Measurements from ENCODE around the gene RABGAP1. TPM values are rescaled to one million over a fixed set of nuclear protein-coding genes. Genes with fewer than 3 reads are reported as not detected.

The RABGAP1 gene
- total RNA-seq, 2 donors from 2014 or later, result 38.0 to 40.8 TPM

- DNase-seq, result no peak
- intact Hi-C loops (cut with DNase I), result no loop called here
- peak in 1 of 2 donors; percentile 34 for ATAC-seq
Observed at GRCh38 chr9:122941582-122942234, 888 bp downstream of the RABGAP1 start.

- ATAC-seq, result no peak
- intact Hi-C loops (cut with DNase I), result no loop called here
- DNase-seq, result no peak
Observed at GRCh38 chr9:122944960-122945888, 4.4 kb downstream of the RABGAP1 start.

GRCh38 chr9:122946461-122947005 is 5.7 kb downstream of the RABGAP1 start:
- ATAC-seq (no peak), DNase-seq (no peak)
- intact Hi-C loops (cut with DNase I), result no loop called here

GRCh38 chr9:122948313-122948712 is 7.5 kb downstream of the RABGAP1 start:
- ATAC-seq, result no peak
- intact Hi-C loops (cut with DNase I), result no loop called here
- no peak for DNase-seq

- DNase-seq, result no peak
- no peak for ATAC-seq
- intact Hi-C loops (cut with DNase I), result no loop called here
Observed at GRCh38 chr9:122949696-122950095, 8.9 kb downstream of the RABGAP1 start.

GRCh38 chr9:122950263-122950662 is 9.4 kb downstream of the RABGAP1 start:
- DNase-seq (no peak), ATAC-seq (no peak)
- intact Hi-C loops (cut with DNase I), result no loop called here

- intact Hi-C loops (cut with DNase I), result no loop called here
- ATAC-seq (no peak), DNase-seq (no peak)
Observed at GRCh38 chr9:122951056-122951455, 10.2 kb downstream of the RABGAP1 start.

- peak in 1 of 2 donors; percentile 84 for ATAC-seq
- DNase-seq, result no peak
- intact Hi-C loops (cut with DNase I), result no loop called here
Observed at GRCh38 chr9:122954253-122954691, 13.5 kb downstream of the RABGAP1 start.

GRCh38 chr9:122955961-122956360 is 15.1 kb downstream of the RABGAP1 start:
- intact Hi-C loops (cut with DNase I), result no loop called here
- no peak for DNase-seq
- ATAC-seq, result no peak

- ATAC-seq (no peak), DNase-seq (no peak)
- intact Hi-C loops (cut with DNase I), result no loop called here
Observed at GRCh38 chr9:122961139-122961538, 20.3 kb downstream of the RABGAP1 start.

- intact Hi-C loops (cut with DNase I), result no loop called here
- no peak for DNase-seq
Observed at GRCh38 chr9:122975196-122975595, 34.4 kb downstream of the RABGAP1 start.

GRCh38 chr9:122978601-122979000 is 37.8 kb downstream of the RABGAP1 start:
- ATAC-seq (no peak), DNase-seq (no peak)
- intact Hi-C loops (cut with DNase I), result no loop called here

More at GRCh38 chr9:122975196-122975595, 34.4 kb downstream of the RABGAP1 start:
- no peak for ATAC-seq

GRCh38 chr9:122986010-122986409 is 45.2 kb downstream of the RABGAP1 start:
- DNase-seq (no peak), ATAC-seq (no peak)
- intact Hi-C loops (cut with DNase I), result no loop called here

- no peak for DNase-seq
- no peak for ATAC-seq
- intact Hi-C loops (cut with DNase I), result no loop called here
Observed at GRCh38 chr9:122988141-122988540, 47.3 kb downstream of the RABGAP1 start.

GRCh38 chr9:122988920-122989621 is 48.3 kb downstream of the RABGAP1 start:
- DNase-seq, result no peak
- ATAC-seq, result no peak
- intact Hi-C loops (cut with DNase I), result no loop called here

- ATAC-seq, result peak; percentile 79 to 95
- intact Hi-C loops (cut with DNase I), result no loop called here
- DNase-seq, result peak; percentile 27
Observed at GRCh38 chr9:122991370-122991830, 50.6 kb downstream of the RABGAP1 start.

- intact Hi-C loops (cut with DNase I), result no loop called here
- DNase-seq (no peak), ATAC-seq (no peak)
Observed at GRCh38 chr9:122996586-122996985, 55.8 kb downstream of the RABGAP1 start.

GRCh38 chr9:122998448-122998847 is 57.6 kb downstream of the RABGAP1 start:
- DNase-seq (no peak), ATAC-seq (no peak)
- intact Hi-C loops (cut with DNase I), result no loop called here

- DNase-seq (no peak), ATAC-seq (no peak)
- intact Hi-C loops (cut with DNase I), result no loop called here
Observed at GRCh38 chr9:123000371-123001068, 59.7 kb downstream of the RABGAP1 start.
